SK-N-SH (cell line): ENCODE measurements around the gene RAI1. TPM values are rescaled to one million over a fixed set of nuclear protein-coding genes. Genes with fewer than 3 reads are reported as not detected.

ENCODE experiments used
- CTCF ChIA-PET: fragments of 300-600, 350-600 bp; formaldehyde crosslinking; extraction: SDS; loops from one replicate; lab custom pipeline; 2021; lab: Yijun Ruan, JAX
- POLR2A ChIA-PET: fragments of 350-600 bp; sonication (Branson Sonifier 250); formaldehyde crosslinking; extraction: SDS; loops from one replicate; lab custom pipeline; 2020; ENCODE audit warnings: antibody characterized with exemption, inconsistent platforms; lab: Yijun Ruan, JAX
- DNase-seq: peaks from one replicate; pipeline ENCODE4 v3.0.0; 2012
- H2AFZ ChIP-seq: fragments of 200-600 bp; sonication (generic); 2 replicates; pipeline ENCODE4 v1.8.1; 2016; ENCODE audit warnings: antibody characterized with exemption, mild to moderate bottlenecking, low read depth
- H3F3A ChIP-seq: fragments of 200-600 bp; sonication (generic); replicated peaks from 2 replicates; pipeline ENCODE3; 2016; ENCODE audit warnings: antibody characterized with exemption, mild to moderate bottlenecking; ENCODE audit not compliant: insufficient read depth
- H3K27ac ChIP-seq, 2 experiments: fragments of 200-500 bp in 1 of 2; fragments of 200-600 bp in 1 of 2; sonication (Bioruptor generic) in 1 of 2; sonication (generic), shearing (Covaris generic) in 1 of 2; 2 replicates each; pipeline versions ENCODE4 v1.5.1 to v1.6.1; 2014 to 2016; ENCODE audit warnings: low read depth in 2 of 2, inconsistent platforms in 1 of 2, low read length in 1 of 2, mild to moderate bottlenecking in 1 of 2, mixed read lengths in 1 of 2
- H3K27me3 ChIP-seq: fragments of 200-600 bp; sonication (generic), shearing (Covaris generic); 2 replicates; pipeline ENCODE4 v1.6.1; 2016; ENCODE audit warnings: mixed run types; ENCODE audit not compliant: insufficient read depth
- H3K36me3 ChIP-seq, 2 experiments: fragments of 200-500 bp in 1 of 2; fragments of 200-600 bp in 1 of 2; sonication (Bioruptor generic) in 1 of 2; sonication (generic) in 1 of 2; replicated peaks in 1 of 2; 2 replicates each; pipeline versions ENCODE3 to v1.5.1; 2014 to 2016; ENCODE audit warnings: low read length in 1 of 2, mild to moderate bottlenecking in 1 of 2; ENCODE audit not compliant: insufficient read depth in 2 of 2, control insufficient read depth in 1 of 2
- H3K4me1 ChIP-seq, 2 experiments: fragments of 200-500 bp in 1 of 2; fragments of 200-600 bp in 1 of 2; sonication (Bioruptor generic) in 1 of 2; sonication (generic), shearing (Covaris generic) in 1 of 2; 2 replicates each; pipeline versions ENCODE4 v1.5.1 to v1.6.1; 2014 to 2016; ENCODE audit warnings: low read depth in 1 of 2, low read length in 1 of 2, mixed run types in 1 of 2; ENCODE audit not compliant: insufficient read depth in 2 of 2, control insufficient read depth in 1 of 2
- H3K4me2 ChIP-seq: fragments of 200-600 bp; sonication (generic), shearing (Covaris generic); 2 replicates; pipeline ENCODE4 v1.6.1; 2017; ENCODE audit warnings: mixed run types
- H3K4me3 ChIP-seq, 2 experiments: fragments of 200-500 bp in 1 of 2; fragments of 200-600 bp in 1 of 2; sonication (Bioruptor generic) in 1 of 2; sonication (generic), shearing (Covaris generic) in 1 of 2; 2 replicates each; pipeline versions ENCODE4 v1.5.1 to v1.8.1; 2014 to 2016; ENCODE audit warnings: low read depth in 2 of 2, inconsistent platforms in 1 of 2, low read length in 1 of 2, mild to moderate bottlenecking in 1 of 2, mixed read lengths in 1 of 2, moderate library complexity in 1 of 2
- H3K79me2 ChIP-seq: fragments of 200-600 bp; sonication (generic); 2 replicates; pipeline ENCODE4 v1.8.1; 2017; ENCODE audit warnings: mild to moderate bottlenecking; ENCODE audit not compliant: insufficient read depth
- H3K9ac ChIP-seq: fragments of 200-600 bp; sonication (generic); 2 replicates; pipeline ENCODE4 v1.6.1; 2017; ENCODE audit warnings: mixed run types
- H3K9me2 ChIP-seq: fragments of 200-600 bp; sonication (generic); 2 replicates; pipeline ENCODE4 v1.6.1; 2017; ENCODE audit warnings: mixed run types
- H3K9me3 ChIP-seq: fragments of 200-600 bp; sonication (generic); 2 replicates; pipeline ENCODE4 v1.6.1; 2017; ENCODE audit warnings: mixed run types, mild to moderate bottlenecking, moderate library complexity
- H4K20me1 ChIP-seq: fragments of 200-600 bp; sonication (generic); 2 replicates; pipeline ENCODE4 v1.6.1; 2017; ENCODE audit warnings: mild to moderate bottlenecking, mixed run types; ENCODE audit not compliant: insufficient read depth
- FOSL2 ChIP-seq: IDR thresholded peaks from 2 replicates; pipeline ENCODE4 v1.4.0; 2012; ENCODE audit warnings: low read depth, mild to moderate bottlenecking, moderate library complexity, borderline replicate concordance
- NRF1 ChIP-seq: IDR thresholded peaks from 2 replicates; pipeline ENCODE4 v1.6.1; 2012; ENCODE audit warnings: low read depth, mild to moderate bottlenecking, low read length
- SIN3A ChIP-seq: IDR thresholded peaks from 2 replicates; pipeline ENCODE4 v1.6.1; 2012; ENCODE audit warnings: low read depth, mild to moderate bottlenecking, low read length, moderate library complexity, borderline replicate concordance
- TEAD4 ChIP-seq: IDR thresholded peaks from 2 replicates; pipeline ENCODE4 v1.4.0; 2012; ENCODE audit warnings: mild to moderate bottlenecking, borderline replicate concordance; ENCODE audit not compliant: insufficient read depth
- WGBS: methylation state at CpG from one replicate; pipeline ENCODE4 v1.1.6; 2017; ENCODE audit warnings: low lambda C conversion rate; 5-methylcytosine and 5-hydroxymethylcytosine counted together
- polyA plus RNA-seq, 3 experiments: library from polyadenylated mRNA; depleted of rRNA; stranded (reverse); fragments of >200 nt; gene quantifications; 2 replicates each; pipeline ENCODE4 v1.2.3, GENCODE V29; 2012
- TF ChIP-seq, protein P1 (sequence below): fragments of 200-600 bp; sonication (generic); IDR thresholded peaks from 2 replicates; pipeline ENCODE4 v1.6.1; 2017; ENCODE audit warnings: antibody characterized with exemption, mild to moderate bottlenecking, moderate library complexity

Gene RAI1
- polyA plus RNA-seq, 1 of the 3 experiments (the other 2 are of a cell fraction): 4.7 TPM

DNA sequence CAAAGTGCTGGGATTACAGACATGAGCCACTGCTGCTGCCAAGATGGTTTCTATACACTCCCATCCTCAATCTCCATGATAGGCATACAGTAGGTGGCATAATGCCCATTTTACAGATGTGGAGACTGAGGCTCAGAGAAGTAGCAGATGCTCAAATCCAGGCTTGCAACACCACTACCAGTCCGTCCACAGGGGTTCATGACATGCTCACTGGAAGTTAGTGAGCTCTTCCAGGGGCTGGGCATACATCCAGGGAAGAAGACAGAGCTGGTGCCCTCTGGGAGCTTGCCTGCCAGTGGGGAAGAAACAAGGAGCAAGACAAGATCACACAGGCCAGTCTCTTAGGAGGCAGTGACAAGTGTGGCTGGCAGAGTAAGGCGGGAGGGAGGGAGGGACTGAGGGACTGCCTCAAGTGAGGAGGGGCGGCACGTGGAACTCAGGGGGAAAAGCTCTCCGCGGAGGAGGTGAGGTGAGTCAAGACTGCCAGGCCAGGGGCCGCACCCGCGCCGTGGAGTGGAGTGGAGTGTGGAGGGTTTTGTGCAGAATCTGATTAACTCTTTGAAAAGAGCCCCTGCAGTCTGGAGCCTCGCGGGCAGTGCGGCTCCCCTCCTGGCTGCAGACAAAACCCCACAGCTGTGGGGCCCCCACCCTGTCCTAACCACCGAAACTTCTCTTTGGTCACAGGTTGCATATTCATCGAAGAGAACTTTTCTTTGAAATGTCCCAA, 127.6 kb downstream of the RAI1 start:
- peaks cover 0 to 42% of the 10 kb centered on the region in 2 experiments; a peak in 3 of 4 replicates for H3K4me1 ChIP-seq
- H3K27ac ChIP-seq: no peak overlapping the region
- peaks cover 6% of the 10 kb centered on the region for H3F3A ChIP-seq
- H3K9me2 ChIP-seq: no peaks in the 10 kb centered on the region
- POLR2A ChIA-PET: no interaction called here
- no peak overlapping the region for H2AFZ ChIP-seq
- H3K27me3 ChIP-seq: no peaks in the 10 kb centered on the region
- H4K20me1 ChIP-seq: no peaks in the 10 kb centered on the region
- no peaks in the 10 kb centered on the region for H3K9me3 ChIP-seq
- H3K4me3 ChIP-seq: no peak overlapping the region
- WGBS: 91% methylated on average over 15 of the region's 15 CpGs
- H3K36me3 ChIP-seq: peaks cover 10 to 60% of the 10 kb centered on the region in 2 experiments
- H3K79me2 ChIP-seq: no peaks in the 10 kb centered on the region
- H3K9ac ChIP-seq: no peak overlapping the region
- CTCF ChIA-PET: interaction anchor here (0.9 to 4.1 kb wide), 5 partner anchors 51 to 128 kb away, joined by 3 to 16 read pairs (median 6); partner anchors contain the start of gene RAI1
- no peak for TF ChIP-seq SIN3A
- TF ChIP-seq, protein P1, sequence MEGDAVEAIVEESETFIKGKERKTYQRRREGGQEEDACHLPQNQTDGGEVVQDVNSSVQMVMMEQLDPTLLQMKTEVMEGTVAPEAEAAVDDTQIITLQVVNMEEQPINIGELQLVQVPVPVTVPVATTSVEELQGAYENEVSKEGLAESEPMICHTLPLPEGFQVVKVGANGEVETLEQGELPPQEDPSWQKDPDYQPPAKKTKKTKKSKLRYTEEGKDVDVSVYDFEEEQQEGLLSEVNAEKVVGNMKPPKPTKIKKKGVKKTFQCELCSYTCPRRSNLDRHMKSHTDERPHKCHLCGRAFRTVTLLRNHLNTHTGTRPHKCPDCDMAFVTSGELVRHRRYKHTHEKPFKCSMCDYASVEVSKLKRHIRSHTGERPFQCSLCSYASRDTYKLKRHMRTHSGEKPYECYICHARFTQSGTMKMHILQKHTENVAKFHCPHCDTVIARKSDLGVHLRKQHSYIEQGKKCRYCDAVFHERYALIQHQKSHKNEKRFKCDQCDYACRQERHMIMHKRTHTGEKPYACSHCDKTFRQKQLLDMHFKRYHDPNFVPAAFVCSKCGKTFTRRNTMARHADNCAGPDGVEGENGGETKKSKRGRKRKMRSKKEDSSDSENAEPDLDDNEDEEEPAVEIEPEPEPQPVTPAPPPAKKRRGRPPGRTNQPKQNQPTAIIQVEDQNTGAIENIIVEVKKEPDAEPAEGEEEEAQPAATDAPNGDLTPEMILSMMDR: no peak
- TF ChIP-seq, all 33 proteins: peak for 0
- no peak for DNase-seq
- no peak overlapping the region for H3K4me2 ChIP-seq

DNA sequence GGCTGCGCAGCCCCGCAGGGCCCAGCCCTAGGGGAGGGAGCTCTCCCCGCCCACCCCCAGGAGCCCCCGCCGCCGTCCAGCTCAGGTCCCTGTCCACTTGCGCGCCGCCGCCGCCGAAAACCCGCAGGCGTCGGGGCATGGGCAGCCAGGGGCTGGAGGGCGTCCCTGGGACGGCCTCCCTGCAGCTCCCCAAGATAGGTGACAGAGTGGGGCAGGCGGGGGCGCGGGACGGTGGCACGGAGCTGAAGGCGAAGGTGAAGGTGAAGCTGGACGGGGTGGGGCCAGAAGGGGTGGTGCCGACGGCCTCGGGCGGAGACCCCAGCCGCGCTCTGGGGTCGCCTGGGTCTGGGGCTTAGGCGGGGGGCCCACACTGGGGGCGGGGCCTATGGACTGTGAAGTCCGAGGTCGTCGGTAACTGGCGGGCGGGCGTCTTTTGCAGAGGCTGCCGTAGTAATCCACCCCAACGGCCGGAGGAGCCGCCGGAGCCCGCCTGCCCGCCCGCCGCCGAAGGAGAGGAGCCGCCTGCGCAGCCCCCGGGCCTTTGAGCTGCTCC, 128.3 kb downstream of the RAI1 start:
- Histone ChIP-seq H3K9me2 (no peaks in the 10 kb centered on the region), H3K27me3 (no peaks in the 10 kb centered on the region), H3K9me3 (no peaks in the 10 kb centered on the region), H2AFZ (no peak overlapping the region), H4K20me1 (no peaks in the 10 kb centered on the region), H3K9ac (no peak overlapping the region), H3K4me2 (no peak overlapping the region), H3F3A (peaks cover 6% of the 10 kb centered on the region), H3K36me3 (peaks cover 3 to 60% of the 10 kb centered on the region in 2 experiments), H3K27ac (no peak overlapping the region; a peak in 1 of 4 replicates), H3K79me2 (no peaks in the 10 kb centered on the region), H3K4me1 (peaks cover 0 to 50% of the 10 kb centered on the region in 2 experiments; a peak in 3 of 4 replicates), H3K4me3 (no peak overlapping the region)
- TF ChIP-seq FOSL2 (no peak), NRF1 (no peak), TEAD4 (no peak)
- ChIA-PET POLR2A (no interaction called here), CTCF (interaction anchor here (0.9 to 1.4 kb wide), 4 partner anchors 51 to 129 kb away, joined by 3 to 6 read pairs (median 4); partner anchors contain the start of gene RAI1)
- 96% methylated on average over 29 of the region's 52 CpGs for WGBS
- no peak for DNase-seq
